GM12865 (cell line): ENCODE results near the gene TENM3.

Source experiments
- DNase-seq: peaks from one replicate; pipeline ENCODE4 v3.0.0; 2010; ENCODE audit warnings: low read depth
- H3K4me3 ChIP-seq: 2 replicates; pipeline ENCODE4 v1.5.1; 2011; ENCODE audit warnings: mild to moderate bottlenecking, low read depth, low read length, control low read depth
- TF ChIP-seq, protein P1 (sequence below): IDR thresholded peaks from 2 replicates; pipeline ENCODE4 v1.5.1; 2011; ENCODE audit warnings: low read length, control low read depth, low read depth, inconsistent platforms; ENCODE audit not compliant: insufficient read depth; ENCODE audit errors: missing control alignments

Gene TENM3

DNA sequence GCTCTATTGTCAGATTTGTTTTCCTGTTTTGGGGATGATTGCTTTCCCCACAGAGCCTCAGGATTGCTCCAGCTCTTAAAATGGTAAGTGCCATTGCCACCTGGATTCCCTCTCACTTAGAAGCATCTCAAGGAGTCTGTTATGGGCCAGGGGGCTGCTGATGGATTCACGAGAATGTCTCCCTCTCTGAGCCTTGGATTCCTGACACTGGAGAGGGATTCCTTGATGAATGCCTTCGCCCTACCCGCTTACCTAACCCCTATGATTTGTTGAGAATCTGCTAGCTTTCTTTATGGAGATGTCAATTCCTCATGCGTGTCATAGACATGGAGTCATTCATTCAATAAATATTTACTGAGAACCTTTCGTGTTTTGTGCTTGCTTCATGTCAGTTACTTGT, 36.9 kb upstream of the TENM3 start:
- TF ChIP-seq, protein P1, sequence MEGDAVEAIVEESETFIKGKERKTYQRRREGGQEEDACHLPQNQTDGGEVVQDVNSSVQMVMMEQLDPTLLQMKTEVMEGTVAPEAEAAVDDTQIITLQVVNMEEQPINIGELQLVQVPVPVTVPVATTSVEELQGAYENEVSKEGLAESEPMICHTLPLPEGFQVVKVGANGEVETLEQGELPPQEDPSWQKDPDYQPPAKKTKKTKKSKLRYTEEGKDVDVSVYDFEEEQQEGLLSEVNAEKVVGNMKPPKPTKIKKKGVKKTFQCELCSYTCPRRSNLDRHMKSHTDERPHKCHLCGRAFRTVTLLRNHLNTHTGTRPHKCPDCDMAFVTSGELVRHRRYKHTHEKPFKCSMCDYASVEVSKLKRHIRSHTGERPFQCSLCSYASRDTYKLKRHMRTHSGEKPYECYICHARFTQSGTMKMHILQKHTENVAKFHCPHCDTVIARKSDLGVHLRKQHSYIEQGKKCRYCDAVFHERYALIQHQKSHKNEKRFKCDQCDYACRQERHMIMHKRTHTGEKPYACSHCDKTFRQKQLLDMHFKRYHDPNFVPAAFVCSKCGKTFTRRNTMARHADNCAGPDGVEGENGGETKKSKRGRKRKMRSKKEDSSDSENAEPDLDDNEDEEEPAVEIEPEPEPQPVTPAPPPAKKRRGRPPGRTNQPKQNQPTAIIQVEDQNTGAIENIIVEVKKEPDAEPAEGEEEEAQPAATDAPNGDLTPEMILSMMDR: no peak
- DNase-seq: no peak
- H3K4me3 ChIP-seq: no peak overlapping the region

DNA sequence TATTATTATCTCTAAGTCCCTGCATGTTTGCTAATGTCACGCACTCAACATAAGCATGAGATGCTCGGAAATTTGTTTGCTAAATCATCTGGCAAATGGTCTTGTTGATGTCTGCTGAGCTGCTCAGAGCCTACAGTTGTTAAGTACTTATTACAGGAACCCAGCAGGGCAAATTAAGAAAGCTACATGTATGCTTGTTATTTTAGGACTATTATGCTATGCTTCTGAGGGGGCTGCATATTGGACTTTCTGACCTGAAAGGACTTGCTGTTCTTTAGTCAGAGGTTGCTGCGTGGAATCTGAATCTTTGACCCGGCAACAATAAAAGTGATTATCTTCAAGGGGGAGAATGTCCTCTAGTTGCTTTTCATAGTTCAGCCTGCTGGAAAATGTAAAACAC, 36.3 kb upstream of the TENM3 start:
- TF ChIP-seq, protein P1: no peak
- no peak overlapping the region for H3K4me3 ChIP-seq
- DNase-seq: no peak

DNA sequence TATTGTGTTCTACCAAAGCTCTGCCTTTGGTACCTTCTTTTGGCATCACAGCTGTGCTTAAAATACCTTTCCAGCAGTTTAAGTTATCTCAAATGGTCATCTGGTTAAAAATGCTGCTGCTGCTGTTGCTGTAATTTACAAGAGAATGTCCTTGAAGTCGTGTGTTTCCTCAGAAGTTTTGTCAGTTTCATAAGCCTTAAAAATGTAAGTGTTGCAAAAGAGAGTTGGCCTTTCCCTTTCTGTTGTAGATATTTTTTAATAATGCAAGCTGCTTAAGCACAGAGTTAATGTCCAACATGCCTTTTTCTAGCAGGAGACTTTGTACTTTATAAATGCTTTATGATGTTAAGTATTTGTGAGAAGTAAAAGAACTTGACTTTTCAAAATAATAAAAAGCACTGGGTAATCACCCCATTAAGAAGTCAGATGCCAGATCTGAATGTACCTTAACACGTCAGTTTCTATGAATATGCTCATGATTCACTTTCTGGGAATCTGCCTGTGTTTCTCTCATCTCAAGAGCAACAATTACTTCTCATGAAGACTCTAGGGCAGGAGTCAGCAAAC, 35.3 kb upstream of the TENM3 start:
- TF ChIP-seq, protein P1: no peak
- DNase-seq: no peak
- no peak overlapping the region for H3K4me3 ChIP-seq

DNA sequence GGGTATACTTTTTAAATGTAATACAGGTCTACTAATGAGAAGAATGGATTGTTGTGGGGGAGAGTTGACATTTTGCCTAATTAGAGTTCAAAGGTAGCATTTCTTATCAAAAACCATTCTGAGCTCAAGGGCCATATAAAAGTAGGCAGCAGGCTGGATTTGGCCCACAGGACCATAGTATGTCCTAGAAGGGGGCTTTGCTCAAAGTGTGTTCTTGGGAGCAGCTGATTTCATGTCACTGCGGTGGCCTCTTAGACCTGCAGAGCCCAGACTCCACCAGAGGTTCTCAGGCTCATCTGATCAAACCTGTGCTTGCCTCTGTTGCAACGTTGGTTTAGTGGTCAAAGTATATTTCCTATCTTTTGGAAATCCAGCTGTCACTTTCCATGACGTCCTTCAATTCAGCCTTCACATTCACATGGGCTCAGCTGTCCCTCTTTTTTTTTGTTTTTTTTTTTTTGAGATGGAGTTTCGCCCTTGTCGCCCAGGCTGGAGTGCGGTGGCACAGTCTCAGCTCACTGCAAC, 34.6 kb upstream of the TENM3 start:
- TF ChIP-seq, protein P1: no peak
- DNase-seq: no peak
- no peak overlapping the region for H3K4me3 ChIP-seq

DNA sequence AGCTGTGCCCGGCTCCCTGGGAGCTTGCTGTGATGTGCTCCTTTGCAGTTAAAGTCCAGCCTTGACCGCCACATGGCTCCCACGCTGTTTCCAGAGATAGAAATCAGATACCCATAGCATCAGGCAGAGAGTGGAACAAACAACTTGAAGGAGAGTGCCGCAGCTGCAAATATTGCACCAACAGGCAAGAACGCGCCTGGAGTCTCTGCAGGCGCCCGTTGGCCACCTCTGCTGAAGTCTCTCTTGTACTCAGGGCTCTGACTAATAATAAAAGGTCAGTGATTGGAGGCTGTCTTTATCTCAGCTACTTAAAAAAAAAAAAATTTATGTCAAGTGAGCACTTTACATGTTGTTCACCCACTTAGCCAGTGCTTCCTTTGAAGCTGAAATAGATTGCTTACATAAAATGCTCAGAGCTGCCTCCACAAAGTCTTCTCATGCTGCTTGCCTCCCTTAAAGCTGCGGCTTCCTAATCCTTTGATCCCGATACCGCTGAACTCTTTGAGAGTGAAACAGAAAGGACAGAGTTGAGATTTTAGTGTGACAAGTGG, 30.9 kb upstream of the TENM3 start:
- DNase-seq: no peak
- no peak overlapping the region for H3K4me3 ChIP-seq
- TF ChIP-seq, protein P1: no peak

DNA sequence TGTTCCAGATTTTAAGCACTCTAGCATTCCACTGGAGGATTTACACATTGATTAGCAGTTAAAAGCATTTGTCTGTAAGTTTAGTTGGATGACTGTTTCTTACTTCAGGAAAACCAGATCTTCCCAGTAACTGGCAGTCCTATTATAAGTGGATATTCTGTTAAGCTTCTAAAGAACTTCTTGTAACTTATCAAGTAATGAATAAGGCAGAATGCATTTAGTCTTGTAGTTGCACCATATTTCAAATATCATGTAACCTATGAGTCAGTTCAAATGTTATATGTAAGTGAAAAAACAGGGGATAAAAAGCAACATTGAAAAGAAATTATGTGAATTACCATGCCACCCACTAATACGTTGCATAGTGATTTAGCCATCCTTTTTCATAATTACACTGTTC, 30.2 kb upstream of the TENM3 start:
- TF ChIP-seq, protein P1: no peak
- DNase-seq: no peak
- no peak overlapping the region for H3K4me3 ChIP-seq

DNA sequence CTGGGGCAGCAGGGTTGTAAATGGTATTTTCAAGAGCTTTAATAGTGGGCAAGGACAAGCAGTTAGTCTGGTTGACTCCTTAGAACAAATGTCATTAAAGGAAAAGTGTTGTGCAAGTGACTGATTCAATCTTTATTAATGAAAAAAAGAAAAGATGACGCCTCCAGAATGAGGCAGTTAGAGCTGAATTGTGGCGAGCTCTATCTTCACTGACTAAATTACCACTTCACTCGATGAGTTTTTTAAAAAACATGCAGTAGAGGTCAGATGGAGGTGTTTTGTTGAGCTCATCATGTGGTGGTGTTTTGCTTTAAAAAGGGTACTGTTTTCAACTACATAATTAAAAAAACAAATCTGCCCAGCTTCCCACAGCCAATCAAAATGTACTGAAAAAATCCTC, 28.1 kb upstream of the TENM3 start:
- H3K4me3 ChIP-seq: no peak overlapping the region
- no peak for DNase-seq
- TF ChIP-seq, protein P1: no peak
